Measurements from ENCODE around the gene RXRA. TPM values are rescaled to one million over a fixed set of nuclear protein-coding genes. Genes with fewer than 3 reads are reported as not detected.
A peak's percentile ranks its signal among the peaks of the same experiment; 100 is the strongest.

RXRA gene
- total RNA-seq, 1 donor from 2014 or later, result 66.9 TPM

- peak overlapping the region; percentile 43 for H3K27ac Mint-ChIP-seq
- no peaks in the 10 kb centered on the region for H3K36me3 Mint-ChIP-seq
- peaks cover 14% of the 10 kb centered on the region for H3K4me1 Mint-ChIP-seq (ENCODE audit: unreplicated experiment)
- H3K9me3 Mint-ChIP-seq, result no peaks in the 10 kb centered on the region
- DNase-seq (ENCODE audit: extremely low spot score, unreplicated experiment), result no peak
- TF ChIP-seq CTCF (conservative IDR thresholded peaks at IDR 0.05), result no peak
- H3K4me3 Mint-ChIP-seq, result no peak overlapping the region
- H3K27me3 Mint-ChIP-seq, result no peaks in the 10 kb centered on the region
Observed at GRCh38 chr9:134295746-134296250, 30.5 kb upstream of the RXRA start.

GRCh38 chr9:134296301-134297082 is 29.8 kb upstream of the RXRA start:
- no peak for DNase-seq (ENCODE audit: extremely low spot score, unreplicated experiment)
- peaks cover 14% of the 10 kb centered on the region for H3K4me1 Mint-ChIP-seq (ENCODE audit: unreplicated experiment)
- no peak overlapping the region for H3K4me3 Mint-ChIP-seq
- no peaks in the 10 kb centered on the region for H3K9me3 Mint-ChIP-seq
- TF ChIP-seq CTCF (conservative IDR thresholded peaks at IDR 0.05), result no peak
- H3K27me3 Mint-ChIP-seq, result no peaks in the 10 kb centered on the region
- H3K36me3 Mint-ChIP-seq, result no peaks in the 10 kb centered on the region
- H3K27ac Mint-ChIP-seq, result peak overlapping the region; percentile 43

GRCh38 chr9:134297083-134297410 is 29.2 kb upstream of the RXRA start:
- no peaks in the 10 kb centered on the region for H3K36me3 Mint-ChIP-seq
- H3K4me1 Mint-ChIP-seq (ENCODE audit: unreplicated experiment), result peaks cover 18% of the 10 kb centered on the region
- TF ChIP-seq CTCF (conservative IDR thresholded peaks at IDR 0.05), result no peak
- H3K27me3 Mint-ChIP-seq, result no peaks in the 10 kb centered on the region
- no peak overlapping the region for H3K27ac Mint-ChIP-seq
- no peak overlapping the region for H3K4me3 Mint-ChIP-seq
- no peaks in the 10 kb centered on the region for H3K9me3 Mint-ChIP-seq
- no peak for DNase-seq (ENCODE audit: extremely low spot score, unreplicated experiment)

GRCh38 chr9:134297576-134297975 is 28.7 kb upstream of the RXRA start:
- Mint-ChIP-seq H3K36me3 (no peaks in the 10 kb centered on the region), H3K4me1 (ENCODE audit: unreplicated experiment) (peaks cover 18% of the 10 kb centered on the region), H3K9me3 (no peaks in the 10 kb centered on the region), H3K4me3 (no peak overlapping the region), H3K27ac (no peak overlapping the region), H3K27me3 (no peaks in the 10 kb centered on the region)
- DNase-seq (ENCODE audit: extremely low spot score, unreplicated experiment), result no peak
- no peak for TF ChIP-seq CTCF (conservative IDR thresholded peaks at IDR 0.05)

- no peak overlapping the region for H3K4me3 Mint-ChIP-seq
- peaks cover 14% of the 10 kb centered on the region for H3K4me1 Mint-ChIP-seq (ENCODE audit: unreplicated experiment)
- no peaks in the 10 kb centered on the region for H3K27me3 Mint-ChIP-seq
- DNase-seq (ENCODE audit: extremely low spot score, unreplicated experiment), result no peak
- H3K27ac Mint-ChIP-seq, result no peak overlapping the region
- no peak for TF ChIP-seq CTCF (conservative IDR thresholded peaks at IDR 0.05)
- H3K36me3 Mint-ChIP-seq, result no peaks in the 10 kb centered on the region
- H3K9me3 Mint-ChIP-seq, result no peaks in the 10 kb centered on the region
Observed at GRCh38 chr9:134298000-134298399, 28.3 kb upstream of the RXRA start.

Data from type B pancreatic cell (in vitro differentiated cells).